ENCODE results near the gene ITPR2. TPM values are rescaled to one million over a fixed set of nuclear protein-coding genes. Genes with fewer than 3 reads are reported as not detected.

Gene ITPR2
- total RNA-seq, 4 donors from 2014 or later, result 32.6 to 49.8 (median 39.9) TPM

GRCh38 chr12:26298785-26299621 lies 534.0 kb downstream of the ITPR2 start:
- no peaks in the 10 kb centered on the region for H3K36me3 ChIP-seq
- WGBS, 2 donors, result 43 to 45% methylated on average over 6 of the region's 6 CpGs
- H3K27me3 ChIP-seq, result no peaks in the 10 kb centered on the region
- DNase-seq (ENCODE audit: low spot score in 2 of 2), result no peak
- H3K27ac ChIP-seq, result peak overlapping the region in 3 of 4 donors; percentile 37 to 73 (median 65)
- no peaks in the 10 kb centered on the region for H3K9me3 ChIP-seq
- peak overlapping the region in 2 of 4 donors; percentile 8 to 14 for H3K4me3 ChIP-seq
- TF ChIP-seq CTCF (IDR thresholded peaks at IDR 0.05), result peak in 3 of 5 experiments; percentile 6 to 45 (median 22)
- peak in 1 of 2 donors; percentile 63 for TF ChIP-seq EP300 (IDR thresholded peaks at IDR 0.05)
- TF ChIP-seq POLR2A (IDR thresholded peaks at IDR 0.05), result no peak
- peaks cover 0 to 11% (median 7%) of the 10 kb centered on the region in 4 donors for H3K4me1 ChIP-seq

DNA sequence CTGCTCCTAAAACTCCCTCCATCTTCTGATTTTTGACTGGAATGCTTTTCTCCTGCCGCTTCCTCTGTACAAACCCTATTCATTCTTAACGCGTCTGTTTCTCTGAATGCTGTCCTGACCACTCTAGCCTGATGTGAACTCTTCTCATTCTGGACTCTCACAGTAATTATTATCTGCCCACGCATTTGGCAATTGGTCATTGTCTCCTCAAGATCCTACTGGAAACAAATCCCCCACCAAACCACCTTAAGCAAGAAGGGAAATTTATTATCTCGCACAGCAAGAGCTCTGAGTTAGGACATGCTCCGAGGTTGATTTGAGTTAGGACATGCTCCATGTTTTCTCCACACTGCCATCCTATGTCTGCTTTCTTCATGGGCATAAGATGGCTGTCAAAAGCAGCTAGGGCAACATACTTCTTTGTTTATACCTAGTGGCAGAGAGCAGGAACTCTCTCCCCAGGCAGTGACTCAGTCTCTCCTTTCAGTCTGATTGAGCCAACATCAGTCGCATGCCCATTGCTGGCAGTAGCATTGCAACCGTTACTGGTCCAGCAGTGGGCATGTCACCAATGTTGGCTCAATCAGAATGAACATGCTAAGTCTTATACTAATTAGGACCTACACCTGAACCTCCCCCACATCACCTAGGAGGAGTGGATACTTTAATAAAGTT lies 535.5 kb downstream of the ITPR2 start:
- Histone ChIP-seq H3K4me3 (no peak overlapping the region), H3K36me3 (no peaks in the 10 kb centered on the region), H3K27me3 (no peaks in the 10 kb centered on the region), H3K9me3 (no peaks in the 10 kb centered on the region), H3K27ac (peak overlapping the region in 1 of 4 donors; percentile 73), H3K4me1 (peaks cover 0 to 11% (median 7%) of the 10 kb centered on the region in 4 donors)
- TF ChIP-seq CTCF (IDR thresholded peaks at IDR 0.05), result no peak
- no peak for TF ChIP-seq POLR2A (IDR thresholded peaks at IDR 0.05)
- TF ChIP-seq EP300 (IDR thresholded peaks at IDR 0.05), result no peak
- 56 to 60% methylated on average over 8 of the region's 8 CpGs for WGBS, 2 donors
- no peak for DNase-seq (ENCODE audit: low spot score in 2 of 2)

DNA sequence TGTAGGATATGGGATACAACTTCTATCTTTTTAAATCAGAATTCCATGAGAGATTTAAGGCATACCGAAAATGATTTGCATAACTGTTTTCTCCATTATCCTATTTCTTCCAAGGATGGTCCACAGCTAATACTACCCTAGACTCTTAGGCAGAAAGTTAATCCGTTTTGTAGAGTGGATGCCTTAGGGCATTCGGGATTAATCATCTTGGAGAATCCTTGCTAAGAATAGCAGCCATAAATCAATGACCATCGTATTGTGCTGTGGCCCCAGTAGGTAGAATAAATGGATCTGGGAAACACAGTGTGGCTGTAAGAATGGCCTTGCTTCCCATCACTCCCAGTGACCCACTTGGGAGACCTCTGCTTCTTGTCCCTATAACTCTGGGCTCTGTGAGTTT lies 538.0 kb downstream of the ITPR2 start:
- TF ChIP-seq POLR2A (IDR thresholded peaks at IDR 0.05), result no peak
- WGBS, 2 donors, result 63 to 72% methylated on average over 4 of the region's 4 CpGs
- H3K27me3 ChIP-seq, result no peaks in the 10 kb centered on the region

GRCh38 chr12:26293612-26294011 lies 539.4 kb downstream of the ITPR2 start:
- no peak overlapping the region for H3K27ac ChIP-seq
- no peak overlapping the region for H3K4me3 ChIP-seq
- no peaks in the 10 kb centered on the region for H3K27me3 ChIP-seq
- H3K4me1 ChIP-seq, result peaks cover 0 to 6% (median 4%) of the 10 kb centered on the region in 4 donors
- H3K9me3 ChIP-seq, result no peaks in the 10 kb centered on the region
- H3K36me3 ChIP-seq, result no peaks in the 10 kb centered on the region
- DNase-seq (ENCODE audit: low spot score in 2 of 2), result no peak
- 78 to 83% methylated on average over 2 of the region's 2 CpGs for WGBS, 2 donors
- no peak for TF ChIP-seq POLR2A (IDR thresholded peaks at IDR 0.05)
- no peak for TF ChIP-seq CTCF (IDR thresholded peaks at IDR 0.05)
- TF ChIP-seq EP300 (IDR thresholded peaks at IDR 0.05), result no peak

More for the DNA sequence above, 538.0 kb downstream of the ITPR2 start:
- Histone ChIP-seq H3K4me1 (peaks cover 0 to 11% (median 7%) of the 10 kb centered on the region in 4 donors), H3K36me3 (no peaks in the 10 kb centered on the region), H3K9me3 (no peaks in the 10 kb centered on the region), H3K27ac (no peak overlapping the region), H3K4me3 (no peak overlapping the region)
- DNase-seq (ENCODE audit: low spot score in 2 of 2), result no peak

- H3K27ac ChIP-seq, result no peak overlapping the region
- 79 to 94% methylated on average over 1 of the region's 1 CpG for WGBS, 2 donors
- H3K27me3 ChIP-seq, result no peaks in the 10 kb centered on the region
- H3K4me3 ChIP-seq, result no peak overlapping the region
- H3K4me1 ChIP-seq, result peaks cover 0 to 7% (median 3%) of the 10 kb centered on the region in 4 donors
- no peaks in the 10 kb centered on the region for H3K9me3 ChIP-seq
- DNase-seq (ENCODE audit: low spot score in 2 of 2), result no peak
- no peaks in the 10 kb centered on the region for H3K36me3 ChIP-seq
- TF ChIP-seq EP300 (IDR thresholded peaks at IDR 0.05) (no peak), CTCF (IDR thresholded peaks at IDR 0.05) (no peak), POLR2A (IDR thresholded peaks at IDR 0.05) (no peak)
Measured at GRCh38 chr12:26292596-26292995, 540.4 kb downstream of the ITPR2 start.

Data from tibial nerve (tissue), 4 donors.